WTC11 (cell line): ENCODE results near the gene USH2A.

ENCODE experiments used
- NR1H2 ChIP-seq: sonication (generic); formaldehyde crosslinking; IDR thresholded peaks from 2 replicates; pipeline ENCODE4 v1.9.0; 2021; ENCODE audit warnings: mild to moderate bottlenecking, moderate library complexity, missing genetic modification reagents
- TEAD4 ChIP-seq: sonication (generic); formaldehyde crosslinking; IDR thresholded peaks from 2 replicates; pipeline ENCODE4 v1.8.0; 2022; ENCODE audit warnings: mild to moderate bottlenecking, missing genetic modification reagents
- TF ChIP-seq, protein P1 (sequence below): fragments of 200-600 bp; IDR thresholded peaks from 2 replicates; pipeline ENCODE4 v1.8.0; 2022; ENCODE audit warnings: antibody characterized with exemption
- TF ChIP-seq, protein P2 (sequence below): sonication (generic); formaldehyde crosslinking; IDR thresholded peaks from 2 replicates; pipeline ENCODE4 v1.8.0; 2022; ENCODE audit warnings: mild to moderate bottlenecking, missing genetic modification reagents
- TF ChIP-seq, protein P3 (sequence below): sonication (generic); formaldehyde crosslinking; IDR thresholded peaks from 2 replicates; pipeline ENCODE4 v1.8.0; 2022; ENCODE audit warnings: missing genetic modification reagents
- TF ChIP-seq, protein P4 (sequence below): sonication (generic); formaldehyde crosslinking; IDR thresholded peaks from 2 replicates; pipeline ENCODE4 v1.8.1; 2022; ENCODE audit warnings: low read depth, missing genetic modification reagents, borderline replicate concordance
- TF ChIP-seq, protein P5 (sequence below): sonication (generic); formaldehyde crosslinking; IDR thresholded peaks from 2 replicates; pipeline ENCODE4 v1.8.0; 2022; ENCODE audit warnings: mild to moderate bottlenecking, missing genetic modification reagents
- TF ChIP-seq, protein P6 (sequence below): sonication (generic); formaldehyde crosslinking; IDR thresholded peaks from 2 replicates; pipeline ENCODE4 v1.8.0; 2023; ENCODE audit warnings: missing genetic modification reagents, mild to moderate bottlenecking, borderline replicate concordance
- TF ChIP-seq, protein P7 (sequence below): sonication (generic); formaldehyde crosslinking; IDR thresholded peaks from 2 replicates; pipeline ENCODE4 v1.8.1; 2022; ENCODE audit warnings: mild to moderate bottlenecking, missing genetic modification reagents, moderate library complexity, borderline replicate concordance
- TF ChIP-seq, protein P8 (sequence below): fragments of 250-450 bp; sonication (Bioruptor Pico); IDR thresholded peaks from 2 replicates; pipeline ENCODE4 v2.1.2; 2022; ENCODE audit warnings: mild to moderate bottlenecking, moderate library complexity
- TF ChIP-seq, protein P9 (sequence below): sonication (generic); formaldehyde crosslinking; IDR thresholded peaks from 2 replicates; pipeline ENCODE4 v1.8.1; 2022; ENCODE audit warnings: low read depth, mild to moderate bottlenecking, moderate library complexity, missing genetic modification reagents, borderline replicate concordance

DNA sequence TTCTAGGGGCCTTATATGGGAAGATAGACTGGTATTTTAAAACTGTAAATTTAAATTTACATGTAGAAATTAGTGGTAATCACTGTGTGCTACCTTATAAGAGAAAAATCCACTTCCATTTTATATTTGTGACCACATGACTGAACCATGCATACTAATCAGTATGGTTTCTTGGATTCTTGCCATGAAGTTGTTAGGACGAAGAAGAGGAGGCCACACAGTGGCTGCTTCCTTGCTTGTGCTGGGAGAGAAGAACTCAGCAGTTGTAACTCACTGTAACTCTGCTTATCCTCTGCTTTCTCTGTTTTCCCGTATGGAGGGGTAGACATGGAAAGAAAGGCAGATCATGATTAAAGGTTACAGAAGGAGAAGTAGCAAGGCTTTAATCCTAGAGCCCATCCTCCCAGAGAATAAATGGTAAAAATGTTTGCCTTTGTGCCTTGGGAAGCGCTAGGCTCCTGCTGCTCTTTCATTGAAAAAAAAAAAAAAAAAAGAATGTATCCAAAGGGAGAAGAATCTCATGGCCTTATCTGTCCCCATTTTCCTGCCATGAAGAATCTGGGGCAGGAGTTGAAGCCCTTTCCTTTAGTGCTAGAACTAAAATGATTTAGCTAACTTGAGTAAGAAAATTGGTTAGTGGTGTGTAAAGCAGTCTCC is 823.7 kb downstream of the USH2A start:
- TF ChIP-seq TEAD4 (CRISPR knock-in tag) (no peak), NR1H2 (CRISPR knock-in tag) (no peak)
- TF ChIP-seq, protein P1, sequence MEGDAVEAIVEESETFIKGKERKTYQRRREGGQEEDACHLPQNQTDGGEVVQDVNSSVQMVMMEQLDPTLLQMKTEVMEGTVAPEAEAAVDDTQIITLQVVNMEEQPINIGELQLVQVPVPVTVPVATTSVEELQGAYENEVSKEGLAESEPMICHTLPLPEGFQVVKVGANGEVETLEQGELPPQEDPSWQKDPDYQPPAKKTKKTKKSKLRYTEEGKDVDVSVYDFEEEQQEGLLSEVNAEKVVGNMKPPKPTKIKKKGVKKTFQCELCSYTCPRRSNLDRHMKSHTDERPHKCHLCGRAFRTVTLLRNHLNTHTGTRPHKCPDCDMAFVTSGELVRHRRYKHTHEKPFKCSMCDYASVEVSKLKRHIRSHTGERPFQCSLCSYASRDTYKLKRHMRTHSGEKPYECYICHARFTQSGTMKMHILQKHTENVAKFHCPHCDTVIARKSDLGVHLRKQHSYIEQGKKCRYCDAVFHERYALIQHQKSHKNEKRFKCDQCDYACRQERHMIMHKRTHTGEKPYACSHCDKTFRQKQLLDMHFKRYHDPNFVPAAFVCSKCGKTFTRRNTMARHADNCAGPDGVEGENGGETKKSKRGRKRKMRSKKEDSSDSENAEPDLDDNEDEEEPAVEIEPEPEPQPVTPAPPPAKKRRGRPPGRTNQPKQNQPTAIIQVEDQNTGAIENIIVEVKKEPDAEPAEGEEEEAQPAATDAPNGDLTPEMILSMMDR: no peak
- TF ChIP-seq, protein P2, sequence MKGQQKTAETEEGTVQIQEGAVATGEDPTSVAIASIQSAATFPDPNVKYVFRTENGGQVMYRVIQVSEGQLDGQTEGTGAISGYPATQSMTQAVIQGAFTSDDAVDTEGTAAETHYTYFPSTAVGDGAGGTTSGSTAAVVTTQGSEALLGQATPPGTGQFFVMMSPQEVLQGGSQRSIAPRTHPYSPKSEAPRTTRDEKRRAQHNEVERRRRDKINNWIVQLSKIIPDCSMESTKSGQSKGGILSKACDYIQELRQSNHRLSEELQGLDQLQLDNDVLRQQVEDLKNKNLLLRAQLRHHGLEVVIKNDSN (CRISPR knock-in tag): no peak
- TF ChIP-seq, protein P3, sequence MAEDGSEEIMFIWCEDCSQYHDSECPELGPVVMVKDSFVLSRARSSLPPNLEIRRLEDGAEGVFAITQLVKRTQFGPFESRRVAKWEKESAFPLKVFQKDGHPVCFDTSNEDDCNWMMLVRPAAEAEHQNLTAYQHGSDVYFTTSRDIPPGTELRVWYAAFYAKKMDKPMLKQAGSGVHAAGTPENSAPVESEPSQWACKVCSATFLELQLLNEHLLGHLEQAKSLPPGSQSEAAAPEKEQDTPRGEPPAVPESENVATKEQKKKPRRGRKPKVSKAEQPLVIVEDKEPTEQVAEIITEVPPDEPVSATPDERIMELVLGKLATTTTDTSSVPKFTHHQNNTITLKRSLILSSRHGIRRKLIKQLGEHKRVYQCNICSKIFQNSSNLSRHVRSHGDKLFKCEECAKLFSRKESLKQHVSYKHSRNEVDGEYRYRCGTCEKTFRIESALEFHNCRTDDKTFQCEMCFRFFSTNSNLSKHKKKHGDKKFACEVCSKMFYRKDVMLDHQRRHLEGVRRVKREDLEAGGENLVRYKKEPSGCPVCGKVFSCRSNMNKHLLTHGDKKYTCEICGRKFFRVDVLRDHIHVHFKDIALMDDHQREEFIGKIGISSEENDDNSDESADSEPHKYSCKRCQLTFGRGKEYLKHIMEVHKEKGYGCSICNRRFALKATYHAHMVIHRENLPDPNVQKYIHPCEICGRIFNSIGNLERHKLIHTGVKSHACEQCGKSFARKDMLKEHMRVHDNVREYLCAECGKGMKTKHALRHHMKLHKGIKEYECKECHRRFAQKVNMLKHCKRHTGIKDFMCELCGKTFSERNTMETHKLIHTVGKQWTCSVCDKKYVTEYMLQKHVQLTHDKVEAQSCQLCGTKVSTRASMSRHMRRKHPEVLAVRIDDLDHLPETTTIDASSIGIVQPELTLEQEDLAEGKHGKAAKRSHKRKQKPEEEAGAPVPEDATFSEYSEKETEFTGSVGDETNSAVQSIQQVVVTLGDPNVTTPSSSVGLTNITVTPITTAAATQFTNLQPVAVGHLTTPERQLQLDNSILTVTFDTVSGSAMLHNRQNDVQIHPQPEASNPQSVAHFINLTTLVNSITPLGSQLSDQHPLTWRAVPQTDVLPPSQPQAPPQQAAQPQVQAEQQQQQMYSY (CRISPR knock-in tag): no peak
- TF ChIP-seq, protein P4, sequence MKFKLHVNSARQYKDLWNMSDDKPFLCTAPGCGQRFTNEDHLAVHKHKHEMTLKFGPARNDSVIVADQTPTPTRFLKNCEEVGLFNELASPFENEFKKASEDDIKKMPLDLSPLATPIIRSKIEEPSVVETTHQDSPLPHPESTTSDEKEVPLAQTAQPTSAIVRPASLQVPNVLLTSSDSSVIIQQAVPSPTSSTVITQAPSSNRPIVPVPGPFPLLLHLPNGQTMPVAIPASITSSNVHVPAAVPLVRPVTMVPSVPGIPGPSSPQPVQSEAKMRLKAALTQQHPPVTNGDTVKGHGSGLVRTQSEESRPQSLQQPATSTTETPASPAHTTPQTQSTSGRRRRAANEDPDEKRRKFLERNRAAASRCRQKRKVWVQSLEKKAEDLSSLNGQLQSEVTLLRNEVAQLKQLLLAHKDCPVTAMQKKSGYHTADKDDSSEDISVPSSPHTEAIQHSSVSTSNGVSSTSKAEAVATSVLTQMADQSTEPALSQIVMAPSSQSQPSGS (CRISPR knock-in tag): no peak
- TF ChIP-seq, protein P5, sequence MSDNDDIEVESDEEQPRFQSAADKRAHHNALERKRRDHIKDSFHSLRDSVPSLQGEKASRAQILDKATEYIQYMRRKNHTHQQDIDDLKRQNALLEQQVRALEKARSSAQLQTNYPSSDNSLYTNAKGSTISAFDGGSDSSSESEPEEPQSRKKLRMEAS (CRISPR knock-in tag): no peak
- TF ChIP-seq, protein P6, sequence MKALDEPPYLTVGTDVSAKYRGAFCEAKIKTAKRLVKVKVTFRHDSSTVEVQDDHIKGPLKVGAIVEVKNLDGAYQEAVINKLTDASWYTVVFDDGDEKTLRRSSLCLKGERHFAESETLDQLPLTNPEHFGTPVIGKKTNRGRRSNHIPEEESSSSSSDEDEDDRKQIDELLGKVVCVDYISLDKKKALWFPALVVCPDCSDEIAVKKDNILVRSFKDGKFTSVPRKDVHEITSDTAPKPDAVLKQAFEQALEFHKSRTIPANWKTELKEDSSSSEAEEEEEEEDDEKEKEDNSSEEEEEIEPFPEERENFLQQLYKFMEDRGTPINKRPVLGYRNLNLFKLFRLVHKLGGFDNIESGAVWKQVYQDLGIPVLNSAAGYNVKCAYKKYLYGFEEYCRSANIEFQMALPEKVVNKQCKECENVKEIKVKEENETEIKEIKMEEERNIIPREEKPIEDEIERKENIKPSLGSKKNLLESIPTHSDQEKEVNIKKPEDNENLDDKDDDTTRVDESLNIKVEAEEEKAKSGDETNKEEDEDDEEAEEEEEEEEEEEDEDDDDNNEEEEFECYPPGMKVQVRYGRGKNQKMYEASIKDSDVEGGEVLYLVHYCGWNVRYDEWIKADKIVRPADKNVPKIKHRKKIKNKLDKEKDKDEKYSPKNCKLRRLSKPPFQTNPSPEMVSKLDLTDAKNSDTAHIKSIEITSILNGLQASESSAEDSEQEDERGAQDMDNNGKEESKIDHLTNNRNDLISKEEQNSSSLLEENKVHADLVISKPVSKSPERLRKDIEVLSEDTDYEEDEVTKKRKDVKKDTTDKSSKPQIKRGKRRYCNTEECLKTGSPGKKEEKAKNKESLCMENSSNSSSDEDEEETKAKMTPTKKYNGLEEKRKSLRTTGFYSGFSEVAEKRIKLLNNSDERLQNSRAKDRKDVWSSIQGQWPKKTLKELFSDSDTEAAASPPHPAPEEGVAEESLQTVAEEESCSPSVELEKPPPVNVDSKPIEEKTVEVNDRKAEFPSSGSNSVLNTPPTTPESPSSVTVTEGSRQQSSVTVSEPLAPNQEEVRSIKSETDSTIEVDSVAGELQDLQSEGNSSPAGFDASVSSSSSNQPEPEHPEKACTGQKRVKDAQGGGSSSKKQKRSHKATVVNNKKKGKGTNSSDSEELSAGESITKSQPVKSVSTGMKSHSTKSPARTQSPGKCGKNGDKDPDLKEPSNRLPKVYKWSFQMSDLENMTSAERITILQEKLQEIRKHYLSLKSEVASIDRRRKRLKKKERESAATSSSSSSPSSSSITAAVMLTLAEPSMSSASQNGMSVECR (CRISPR knock-in tag): no peak
- TF ChIP-seq, protein P7, sequence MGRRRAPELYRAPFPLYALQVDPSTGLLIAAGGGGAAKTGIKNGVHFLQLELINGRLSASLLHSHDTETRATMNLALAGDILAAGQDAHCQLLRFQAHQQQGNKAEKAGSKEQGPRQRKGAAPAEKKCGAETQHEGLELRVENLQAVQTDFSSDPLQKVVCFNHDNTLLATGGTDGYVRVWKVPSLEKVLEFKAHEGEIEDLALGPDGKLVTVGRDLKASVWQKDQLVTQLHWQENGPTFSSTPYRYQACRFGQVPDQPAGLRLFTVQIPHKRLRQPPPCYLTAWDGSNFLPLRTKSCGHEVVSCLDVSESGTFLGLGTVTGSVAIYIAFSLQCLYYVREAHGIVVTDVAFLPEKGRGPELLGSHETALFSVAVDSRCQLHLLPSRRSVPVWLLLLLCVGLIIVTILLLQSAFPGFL: no peak
- TF ChIP-seq, protein P8, sequence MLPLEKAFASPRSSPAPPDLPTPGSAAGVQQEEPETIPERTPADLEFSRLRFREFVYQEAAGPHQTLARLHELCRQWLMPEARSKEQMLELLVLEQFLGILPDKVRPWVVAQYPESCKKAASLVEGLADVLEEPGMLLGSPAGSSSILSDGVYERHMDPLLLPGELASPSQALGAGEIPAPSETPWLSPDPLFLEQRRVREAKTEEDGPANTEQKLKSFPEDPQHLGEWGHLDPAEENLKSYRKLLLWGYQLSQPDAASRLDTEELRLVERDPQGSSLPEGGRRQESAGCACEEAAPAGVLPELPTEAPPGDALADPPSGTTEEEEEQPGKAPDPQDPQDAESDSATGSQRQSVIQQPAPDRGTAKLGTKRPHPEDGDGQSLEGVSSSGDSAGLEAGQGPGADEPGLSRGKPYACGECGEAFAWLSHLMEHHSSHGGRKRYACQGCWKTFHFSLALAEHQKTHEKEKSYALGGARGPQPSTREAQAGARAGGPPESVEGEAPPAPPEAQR (CRISPR knock-in tag): no peak
- TF ChIP-seq, protein P9, sequence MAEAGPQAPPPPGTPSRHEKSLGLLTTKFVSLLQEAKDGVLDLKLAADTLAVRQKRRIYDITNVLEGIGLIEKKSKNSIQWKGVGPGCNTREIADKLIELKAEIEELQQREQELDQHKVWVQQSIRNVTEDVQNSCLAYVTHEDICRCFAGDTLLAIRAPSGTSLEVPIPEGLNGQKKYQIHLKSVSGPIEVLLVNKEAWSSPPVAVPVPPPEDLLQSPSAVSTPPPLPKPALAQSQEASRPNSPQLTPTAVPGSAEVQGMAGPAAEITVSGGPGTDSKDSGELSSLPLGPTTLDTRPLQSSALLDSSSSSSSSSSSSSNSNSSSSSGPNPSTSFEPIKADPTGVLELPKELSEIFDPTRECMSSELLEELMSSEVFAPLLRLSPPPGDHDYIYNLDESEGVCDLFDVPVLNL (CRISPR knock-in tag): no peak
